SK-N-SH (cell line): ENCODE data around the gene ABLIM1. TPM values are rescaled to one million over a fixed set of nuclear protein-coding genes. Genes with fewer than 3 reads are reported as not detected.

ENCODE experiments used
- CTCF ChIA-PET: fragments of 300-600, 350-600 bp; formaldehyde crosslinking; extraction: SDS; loops from one replicate; lab custom pipeline; 2021; lab: Yijun Ruan, JAX
- POLR2A ChIA-PET: fragments of 350-600 bp; sonication (Branson Sonifier 250); formaldehyde crosslinking; extraction: SDS; loops from one replicate; lab custom pipeline; 2020; ENCODE audit warnings: antibody characterized with exemption, inconsistent platforms; lab: Yijun Ruan, JAX
- DNase-seq: peaks from one replicate; pipeline ENCODE4 v3.0.0; 2012
- H2AFZ ChIP-seq: fragments of 200-600 bp; sonication (generic); 2 replicates; pipeline ENCODE4 v1.8.1; 2016; ENCODE audit warnings: antibody characterized with exemption, mild to moderate bottlenecking, low read depth
- H3F3A ChIP-seq: fragments of 200-600 bp; sonication (generic); replicated peaks from 2 replicates; pipeline ENCODE3; 2016; ENCODE audit warnings: antibody characterized with exemption, mild to moderate bottlenecking; ENCODE audit not compliant: insufficient read depth
- H3K27ac ChIP-seq, 2 experiments: fragments of 200-500 bp in 1 of 2; fragments of 200-600 bp in 1 of 2; sonication (Bioruptor generic) in 1 of 2; sonication (generic), shearing (Covaris generic) in 1 of 2; 2 replicates each; pipeline versions ENCODE4 v1.5.1 to v1.6.1; 2014 to 2016; ENCODE audit warnings: low read depth in 2 of 2, inconsistent platforms in 1 of 2, low read length in 1 of 2, mild to moderate bottlenecking in 1 of 2, mixed read lengths in 1 of 2
- H3K27me3 ChIP-seq: fragments of 200-600 bp; sonication (generic), shearing (Covaris generic); 2 replicates; pipeline ENCODE4 v1.6.1; 2016; ENCODE audit warnings: mixed run types; ENCODE audit not compliant: insufficient read depth
- H3K36me3 ChIP-seq, 2 experiments: fragments of 200-500 bp in 1 of 2; fragments of 200-600 bp in 1 of 2; sonication (Bioruptor generic) in 1 of 2; sonication (generic) in 1 of 2; replicated peaks in 1 of 2; 2 replicates each; pipeline versions ENCODE3 to v1.5.1; 2014 to 2016; ENCODE audit warnings: low read length in 1 of 2, mild to moderate bottlenecking in 1 of 2; ENCODE audit not compliant: insufficient read depth in 2 of 2, control insufficient read depth in 1 of 2
- H3K4me1 ChIP-seq, 2 experiments: fragments of 200-500 bp in 1 of 2; fragments of 200-600 bp in 1 of 2; sonication (Bioruptor generic) in 1 of 2; sonication (generic), shearing (Covaris generic) in 1 of 2; 2 replicates each; pipeline versions ENCODE4 v1.5.1 to v1.6.1; 2014 to 2016; ENCODE audit warnings: low read depth in 1 of 2, low read length in 1 of 2, mixed run types in 1 of 2; ENCODE audit not compliant: insufficient read depth in 2 of 2, control insufficient read depth in 1 of 2
- H3K4me2 ChIP-seq: fragments of 200-600 bp; sonication (generic), shearing (Covaris generic); 2 replicates; pipeline ENCODE4 v1.6.1; 2017; ENCODE audit warnings: mixed run types
- H3K4me3 ChIP-seq, 2 experiments: fragments of 200-500 bp in 1 of 2; fragments of 200-600 bp in 1 of 2; sonication (Bioruptor generic) in 1 of 2; sonication (generic), shearing (Covaris generic) in 1 of 2; 2 replicates each; pipeline versions ENCODE4 v1.5.1 to v1.8.1; 2014 to 2016; ENCODE audit warnings: low read depth in 2 of 2, inconsistent platforms in 1 of 2, low read length in 1 of 2, mild to moderate bottlenecking in 1 of 2, mixed read lengths in 1 of 2, moderate library complexity in 1 of 2
- H3K79me2 ChIP-seq: fragments of 200-600 bp; sonication (generic); 2 replicates; pipeline ENCODE4 v1.8.1; 2017; ENCODE audit warnings: mild to moderate bottlenecking; ENCODE audit not compliant: insufficient read depth
- H3K9ac ChIP-seq: fragments of 200-600 bp; sonication (generic); 2 replicates; pipeline ENCODE4 v1.6.1; 2017; ENCODE audit warnings: mixed run types
- H3K9me2 ChIP-seq: fragments of 200-600 bp; sonication (generic); 2 replicates; pipeline ENCODE4 v1.6.1; 2017; ENCODE audit warnings: mixed run types
- H3K9me3 ChIP-seq: fragments of 200-600 bp; sonication (generic); 2 replicates; pipeline ENCODE4 v1.6.1; 2017; ENCODE audit warnings: mixed run types, mild to moderate bottlenecking, moderate library complexity
- H4K20me1 ChIP-seq: fragments of 200-600 bp; sonication (generic); 2 replicates; pipeline ENCODE4 v1.6.1; 2017; ENCODE audit warnings: mild to moderate bottlenecking, mixed run types; ENCODE audit not compliant: insufficient read depth
- CHD2 ChIP-seq: fragments of 150-350 bp; IDR thresholded peaks from 2 replicates; pipeline ENCODE4 v1.6.1; 2018; ENCODE audit warnings: low read length; ENCODE audit not compliant: partially characterized antibody
- CTCF ChIP-seq: fragments of 200-600 bp; sonication (generic); IDR thresholded peaks from 2 replicates; pipeline ENCODE4 v1.6.1; 2017; ENCODE audit warnings: antibody characterized with exemption, mild to moderate bottlenecking, moderate library complexity
- EZH2phosphoT487 ChIP-seq: fragments of 200-600 bp; sonication (generic); IDR thresholded peaks from 2 replicates; pipeline ENCODE4 v1.6.1; 2017; ENCODE audit warnings: low read depth, mixed run types, mild to moderate bottlenecking, antibody characterized with exemption, moderate library complexity, borderline replicate concordance
- GABPA ChIP-seq: IDR thresholded peaks from 2 replicates; pipeline ENCODE4 v1.4.0; 2012; ENCODE audit warnings: low read depth, mild to moderate bottlenecking
- MAX ChIP-seq: IDR thresholded peaks from 2 replicates; pipeline ENCODE4 v1.4.0; 2012; ENCODE audit warnings: low read depth
- MXI1 ChIP-seq: IDR thresholded peaks from 2 replicates; pipeline ENCODE4 v1.6.1; 2012; ENCODE audit warnings: mild to moderate bottlenecking, low read depth, low read length, improper control_type of control experiment
- PBX3 ChIP-seq: IDR thresholded peaks from 2 replicates; pipeline ENCODE4; 2012
- POLR2AphosphoS5 ChIP-seq: IDR thresholded peaks from 2 replicates; pipeline ENCODE4 v1.6.1; 2012; ENCODE audit warnings: low read depth, low read length
- RAD21 ChIP-seq: IDR thresholded peaks from 2 replicates; pipeline ENCODE4 v1.6.1; 2012; ENCODE audit warnings: mild to moderate bottlenecking, low read length
- RCOR1 ChIP-seq: fragments of 150-350 bp; IDR thresholded peaks from 2 replicates; pipeline ENCODE4 v1.6.1; 2017; ENCODE audit warnings: antibody characterized with exemption, low read length
- REST ChIP-seq: IDR thresholded peaks from 2 replicates; pipeline ENCODE4 v1.6.1; 2012; ENCODE audit warnings: mild to moderate bottlenecking, low read depth, low read length, moderate library complexity
- RXRA ChIP-seq: IDR thresholded peaks from 2 replicates; pipeline ENCODE4 v1.4.0; 2012; ENCODE audit warnings: low read depth, mild to moderate bottlenecking, borderline replicate concordance
- SIN3A ChIP-seq: IDR thresholded peaks from 2 replicates; pipeline ENCODE4 v1.6.1; 2012; ENCODE audit warnings: low read depth, mild to moderate bottlenecking, low read length, moderate library complexity, borderline replicate concordance
- SMC3 ChIP-seq: IDR thresholded peaks from 2 replicates; pipeline ENCODE4 v1.6.1; 2012; ENCODE audit warnings: low read depth, low read length, improper control_type of control experiment
- TAF1 ChIP-seq: IDR thresholded peaks from 2 replicates; pipeline ENCODE4 v1.6.1; 2012; ENCODE audit warnings: low read depth, mild to moderate bottlenecking, low read length, moderate library complexity, borderline replicate concordance
- TEAD4 ChIP-seq: IDR thresholded peaks from 2 replicates; pipeline ENCODE4 v1.4.0; 2012; ENCODE audit warnings: mild to moderate bottlenecking, borderline replicate concordance; ENCODE audit not compliant: insufficient read depth
- ZBTB33 ChIP-seq: IDR thresholded peaks from 2 replicates; pipeline ENCODE4 v1.4.0; 2012; ENCODE audit warnings: low read depth, borderline replicate concordance
- WGBS: methylation state at CpG from one replicate; pipeline ENCODE4 v1.1.6; 2017; ENCODE audit warnings: low lambda C conversion rate; 5-methylcytosine and 5-hydroxymethylcytosine counted together
- polyA plus RNA-seq, 3 experiments: library from polyadenylated mRNA; depleted of rRNA; stranded (reverse); fragments of >200 nt; gene quantifications; 2 replicates each; pipeline ENCODE4 v1.2.3, GENCODE V29; 2012

ABLIM1 gene
- polyA plus RNA-seq, 1 of the 3 experiments (the other 2 are of a cell fraction) = 16.1 TPM

GRCh38 chr10:114548662-114549061 lies 109.4 kb downstream of the ABLIM1 start:
- no peaks in the 10 kb centered on the region for H3K9me2 ChIP-seq
- WGBS = 35% methylated on average over 5 of the region's 5 CpGs
- H3K79me2 ChIP-seq = no peaks in the 10 kb centered on the region
- peak; percentile 68 for DNase-seq
- no peaks in the 10 kb centered on the region for H3F3A ChIP-seq
- no peaks in the 10 kb centered on the region for H3K27me3 ChIP-seq
- H3K4me1 ChIP-seq = peaks cover 6 to 11% of the 10 kb centered on the region in 2 experiments; a peak in 2 of 4 replicates
- H3K4me3 ChIP-seq = no peak overlapping the region
- TF ChIP-seq EZH2phosphoT487 (no peak), RAD21 (peak; percentile 91), RXRA (no peak), CHD2 (no peak), RCOR1 (no peak), POLR2AphosphoS5 (no peak), SMC3 (peak; percentile 90), CTCF (peak; percentile 60), MXI1 (peak; percentile 69)
- TF ChIP-seq, all 33 proteins: peak for 4
- Histone ChIP-seq H2AFZ (no peak overlapping the region), H3K27ac (no peak overlapping the region), H3K36me3 (no peaks in the 10 kb centered on the region), H3K9me3 (no peaks in the 10 kb centered on the region), H3K9ac (no peak overlapping the region), H4K20me1 (no peaks in the 10 kb centered on the region), H3K4me2 (no peak overlapping the region)
- ChIA-PET CTCF (interaction anchor here (0.5 to 10.4 kb wide), 42 partner anchors 9 to 581 kb away, joined by 3 to 132 read pairs (median 4); partner anchors contain the start of gene FHIP2A), POLR2A (no interaction called here)

GRCh38 chr10:114547514-114547913 lies 110.6 kb downstream of the ABLIM1 start:
- H2AFZ ChIP-seq = no peak overlapping the region
- H3K36me3 ChIP-seq = no peaks in the 10 kb centered on the region
- no peak overlapping the region for H3K4me3 ChIP-seq
- no peak overlapping the region for H3K4me2 ChIP-seq
- DNase-seq = no peak
- H3K4me1 ChIP-seq = peaks cover 6 to 11% of the 10 kb centered on the region in 2 experiments; a peak in 2 of 4 replicates
- WGBS = 94% methylated on average over 5 of the region's 14 CpGs
- H3K9me2 ChIP-seq = no peaks in the 10 kb centered on the region
- H3K27me3 ChIP-seq = no peaks in the 10 kb centered on the region
- no peaks in the 10 kb centered on the region for H3F3A ChIP-seq
- H3K27ac ChIP-seq = no peak overlapping the region
- TF ChIP-seq RAD21 = no peak
- no peak for TF ChIP-seq PBX3
- no peak for TF ChIP-seq REST
- TF ChIP-seq MAX = no peak
- no peak for TF ChIP-seq GABPA
- no peak for TF ChIP-seq SIN3A
- TF ChIP-seq TEAD4 = no peak
- no peak for TF ChIP-seq ZBTB33
- no peak for TF ChIP-seq TAF1
- no peak for TF ChIP-seq MXI1
- no peak for TF ChIP-seq RCOR1
- TF ChIP-seq, all 33 proteins: peak for 0
- no peaks in the 10 kb centered on the region for H4K20me1 ChIP-seq
- POLR2A ChIA-PET = no interaction called here
- CTCF ChIA-PET = interaction anchor here (0.9 to 10.4 kb wide), 20 partner anchors 8 to 244 kb away, joined by 3 to 132 read pairs (median 4); no protein-coding TSS in a partner anchor
- no peaks in the 10 kb centered on the region for H3K79me2 ChIP-seq
- H3K9ac ChIP-seq = no peak overlapping the region
- H3K9me3 ChIP-seq = no peaks in the 10 kb centered on the region
